ENCODE measurements around the gene CXCR3.

GRCh38 chrX:71634366-71634765, 16.1 kb upstream of the CXCR3 start:
- TF ChIP-seq POLR2AphosphoS5 (IDR thresholded peaks at IDR 0.05; ENCODE audit: low read depth), result no peak
- TF ChIP-seq CTCF (IDR thresholded peaks at IDR 0.05; ENCODE audit: insufficient read depth, low read length), result no peak
- TF ChIP-seq REST (IDR thresholded peaks at IDR 0.05; ENCODE audit: insufficient replicate concordance, low read depth), result no peak

Measured in HL-60 (cell line).